Measurements from ENCODE around the gene GLIS1.

GRCh38 chr1:53654216-53655210 is 84.5 kb downstream of the GLIS1 start:
- TF ChIP-seq CTCF (optimal IDR thresholded peaks at IDR 0.05 in 1 of 3, IDR thresholded peaks at IDR 0.05 in 1 of 3, conservative IDR thresholded peaks at IDR 0.05 in 1 of 3; ENCODE audit: extremely low read depth in 1 of 3, insufficient read depth in 2 of 3, low read length in 3 of 3), result no peak
- no peak for TF ChIP-seq EZH2 (IDR thresholded peaks at IDR 0.05; ENCODE audit: low read length)

All from keratinocyte (primary cell).